B cell (primary cell): Measurements from ENCODE around the gene GDA. TPM values are rescaled to one million over a fixed set of nuclear protein-coding genes. Genes with fewer than 3 reads are reported as not detected.

Experiments
- ATAC-seq: fragments of 200-7000 bp; cut with Tn5 transposase; one replicate; pipeline ENCODE4 v1.10.0; 2021; ENCODE audit warnings: low read depth, mild to moderate bottlenecking, moderate number of reproducible peaks, moderate library complexity
- CTCF ChIA-PET: fragments of 350-600 bp; sonication (Branson Sonifier 250); formaldehyde crosslinking; loops from one replicate; lab custom pipeline; 2021; ENCODE audit warnings: antibody characterized with exemption, inconsistent platforms; lab: Charles Lee
- POLR2A ChIA-PET: fragments of 350-600 bp; sonication (Branson Sonifier 250); formaldehyde crosslinking; loops from one replicate; lab custom pipeline; 2021; ENCODE audit warnings: antibody characterized with exemption; lab: Charles Lee
- DNase-seq: peaks from one replicate; pipeline ENCODE4 v3.0.0; 2013
- H2AFZ ChIP-seq: 2 replicates; pipeline ENCODE4 v1.6.1; 2012; ENCODE audit warnings: mild to moderate bottlenecking, low read depth, low read length; ENCODE audit not compliant: insufficient read depth, poor library complexity, severe bottlenecking
- H3K27ac ChIP-seq, 2 donors: 1 replicate in 1 of 2; 2 replicates in 1 of 2; pipeline ENCODE4 v1.5.1; 2012 to 2013; ENCODE audit warnings: low read length in 2 of 2, mild to moderate bottlenecking in 2 of 2, moderate library complexity in 1 of 2
- H3K27me3 ChIP-seq, 4 experiments: fragments of 200-600 bp in 1 of 4; sonication (generic) in 1 of 4; replicated peaks in 1 of 4; 1 replicate in 2 of 4; 2 replicates in 2 of 4; pipeline versions ENCODE4 v1.6.1 to v1.7.0; 2013 to 2016; ENCODE audit warnings: low read length in 3 of 4, mild to moderate bottlenecking in 2 of 4, mixed read lengths in 1 of 4, moderate library complexity in 1 of 4; ENCODE audit not compliant: insufficient read depth in 4 of 4, control insufficient read depth in 3 of 4; ENCODE audit errors: control extremely low read depth in 1 of 4
- H3K36me3 ChIP-seq, 2 experiments: replicated peaks in 1 of 2; 1 replicate in 1 of 2; 2 replicates in 1 of 2; pipeline versions ENCODE4 v1.6.1 to v1.7.1; 2013; ENCODE audit warnings: low read length in 1 of 2; ENCODE audit not compliant: insufficient read depth in 2 of 2, control insufficient read depth in 1 of 2; ENCODE audit errors: control extremely low read depth in 1 of 2, extremely low read depth in 1 of 2
- H3K4me1 ChIP-seq, 2 donors: fragments of 200-600 bp in 1 of 2; sonication (generic) in 1 of 2; 1 replicate in 1 of 2; 2 replicates in 1 of 2; pipeline versions ENCODE4 v1.5.1 to v1.6.1; 2013 to 2017; ENCODE audit warnings: low read length in 2 of 2; ENCODE audit not compliant: control insufficient read depth in 2 of 2, insufficient read depth in 2 of 2
- H3K4me2 ChIP-seq: replicated peaks from 2 replicates; pipeline ENCODE3; 2012; ENCODE audit warnings: mild to moderate bottlenecking, low read depth, low read length; ENCODE audit not compliant: poor library complexity, severe bottlenecking
- H3K4me3 ChIP-seq, 5 experiments: fragments of 200-600 bp in 1 of 5; sonication (generic) in 1 of 5; 1 replicate in 3 of 5; 2 replicates in 2 of 5; pipeline versions ENCODE4 v1.5.1 to v1.7.0; 2011 to 2016; ENCODE audit warnings: low read length in 4 of 5, mild to moderate bottlenecking in 4 of 5, low read depth in 2 of 5, control low read depth in 1 of 5, moderate library complexity in 1 of 5; ENCODE audit not compliant: insufficient read depth in 1 of 5; ENCODE audit errors: control extremely low read depth in 1 of 5, extremely low read depth in 1 of 5
- H3K79me2 ChIP-seq: fragments of 200-600 bp; sonication (generic); one replicate; pipeline ENCODE4 v1.6.0; 2016; ENCODE audit warnings: low read length; ENCODE audit not compliant: control insufficient read depth, insufficient read depth
- H3K9ac ChIP-seq: fragments of 200-600 bp; sonication (generic); 2 replicates; pipeline ENCODE4 v1.6.1; 2017; ENCODE audit warnings: mild to moderate bottlenecking, low read length, moderate library complexity
- H3K9me3 ChIP-seq, 3 donors: one replicate each; pipeline versions ENCODE4 v1.6.1 to v1.7.1; 2013; ENCODE audit warnings: low read length in 2 of 3; ENCODE audit not compliant: control insufficient read depth in 2 of 3, insufficient read depth in 1 of 3; ENCODE audit errors: control extremely low read depth in 1 of 3
- H4K20me1 ChIP-seq: 2 replicates; pipeline ENCODE4 v1.6.0; 2012; ENCODE audit warnings: mild to moderate bottlenecking, low read length; ENCODE audit not compliant: insufficient read depth, control insufficient read depth, poor library complexity, severe bottlenecking
- H3K27ac Mint-ChIP-seq: one replicate; pipeline ENCODE4 v1.8.0; 2021; ENCODE audit warnings: mixed read lengths
- H3K27me3 Mint-ChIP-seq: one replicate; pipeline ENCODE4 v1.8.0; 2021; ENCODE audit warnings: mixed read lengths
- H3K4me1 Mint-ChIP-seq: one replicate; pipeline ENCODE4 v1.8.0; 2021; ENCODE audit warnings: mixed read lengths
- H3K4me3 Mint-ChIP-seq: one replicate; pipeline ENCODE4 v1.8.0; 2021; ENCODE audit warnings: mixed read lengths
- H3K9me3 Mint-ChIP-seq: one replicate; pipeline ENCODE4 v1.8.0; 2022; ENCODE audit warnings: mixed read lengths; ENCODE audit not compliant: insufficient read depth
- CTCF ChIP-seq: fragments of 200-600 bp; IDR thresholded peaks from one replicate; pipeline ENCODE4 v1.8.0; 2022; ENCODE audit warnings: antibody characterized with exemption, mild to moderate bottlenecking
- EZH2 ChIP-seq: IDR thresholded peaks from 2 replicates; pipeline ENCODE4 v1.6.1; 2012; ENCODE audit warnings: borderline replicate concordance, low read depth, mild to moderate bottlenecking, moderate library complexity, low read length; ENCODE audit not compliant: insufficient read depth, poor library complexity, severe bottlenecking
- WGBS: methylation state at CpG from one replicate; pipeline ENCODE4 v1.1.5; 2013; ENCODE audit warnings: missing lambda C conversion rate; ENCODE audit not compliant: insufficient coverage; 5-methylcytosine and 5-hydroxymethylcytosine counted together
- intact Hi-C: fragments of 100-400 bp; cut with micrococcal nuclease; formaldehyde crosslinking; loops from one replicate; pipeline ENCODE4 v1.10.0; 2022
- polyA plus RNA-seq: library from polyadenylated mRNA; depleted of rRNA; stranded (reverse); fragments of >200 nt; gene quantifications from 2 replicates; pipeline ENCODE4 v1.2.3, GENCODE V29; 2012
- total RNA-seq, 2 donors: library from RNA; stranded (reverse); fragments of 120-200 nt in 1 of 2; gene quantifications; 1 replicate in 1 of 2; 2 replicates in 1 of 2; pipeline versions ENCODE4 v1.2.3 to v1.2.4, GENCODE V29; 2013 to 2022

GDA gene
- total and polyA plus RNA-seq, 2 donors (not counting 1 experiment from before 2014, with no cell fraction given) = not detected

DNA sequence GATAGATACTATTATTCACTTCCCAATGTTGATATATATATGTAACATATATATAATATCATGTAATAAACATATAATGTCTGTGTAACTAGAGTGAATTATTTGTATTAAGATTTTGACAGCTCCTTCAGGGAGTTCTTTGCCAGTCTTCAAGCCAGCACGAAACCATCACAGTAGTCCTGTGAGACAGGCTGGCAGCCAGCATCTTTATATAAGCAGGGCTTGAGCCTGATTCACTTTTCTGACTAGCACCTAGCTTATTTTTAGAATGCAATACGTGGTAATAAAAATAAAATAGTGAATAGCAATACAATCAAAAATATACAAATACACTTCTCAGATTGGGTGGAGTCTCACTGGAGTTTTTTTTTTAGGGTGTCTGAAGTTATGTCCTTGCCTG is 20.7 kb upstream of the GDA start:
- no peak overlapping the region for H2AFZ ChIP-seq
- Mint-ChIP-seq H3K4me3 (no peak overlapping the region), H3K9me3 (no peaks in the 10 kb centered on the region), H3K27me3 (peaks cover 3% of the 10 kb centered on the region), H3K4me1 (no peaks in the 10 kb centered on the region), H3K27ac (no peak overlapping the region)
- H3K9me3 ChIP-seq = no peaks in the 10 kb centered on the region
- no peak overlapping the region for H3K9ac ChIP-seq
- no peaks in the 10 kb centered on the region for H3K4me1 ChIP-seq
- ChIA-PET POLR2A (no interaction called here), CTCF (no interaction called here)
- intact Hi-C loops = no loop called here
- H3K36me3 ChIP-seq = no peaks in the 10 kb centered on the region
- H3K4me2 ChIP-seq = no peak overlapping the region
- no peaks in the 10 kb centered on the region for H4K20me1 ChIP-seq
- no peak for TF ChIP-seq EZH2
- no peak for TF ChIP-seq CTCF
- no CpG with 5 or more reads among the region's 2 CpGs for WGBS
- no peak for DNase-seq
- no peak for ATAC-seq
- no peak overlapping the region for H3K4me3 ChIP-seq
- H3K27me3 ChIP-seq = peaks cover 0 to 2% (median 0%) of the 10 kb centered on the region in 4 experiments
- no peak overlapping the region for H3K27ac ChIP-seq
- H3K79me2 ChIP-seq = no peaks in the 10 kb centered on the region

GRCh38 chr9:72129271-72130156 is 19.7 kb upstream of the GDA start:
- ChIA-PET POLR2A (no interaction called here), CTCF (no interaction called here)
- no peak for DNase-seq
- Histone ChIP-seq H3K27me3 (no peaks in the 10 kb centered on the region), H4K20me1 (no peaks in the 10 kb centered on the region), H3K36me3 (no peaks in the 10 kb centered on the region), H3K4me2 (no peak overlapping the region), H3K27ac (no peak overlapping the region), H3K9me3 (no peaks in the 10 kb centered on the region), H3K4me3 (no peak overlapping the region), H3K9ac (no peak overlapping the region), H3K79me2 (no peaks in the 10 kb centered on the region), H2AFZ (no peak overlapping the region), H3K4me1 (no peaks in the 10 kb centered on the region)
- H3K27me3 Mint-ChIP-seq = peaks cover 3% of the 10 kb centered on the region
- no peak overlapping the region for H3K27ac Mint-ChIP-seq
- TF ChIP-seq EZH2 = no peak
- TF ChIP-seq CTCF = no peak
- ATAC-seq = no peak
- 95% methylated on average over 4 of the region's 9 CpGs for WGBS
- H3K9me3 Mint-ChIP-seq = no peaks in the 10 kb centered on the region
- no peaks in the 10 kb centered on the region for H3K4me1 Mint-ChIP-seq
- no peak overlapping the region for H3K4me3 Mint-ChIP-seq
- intact Hi-C loops = no loop called here
